HG02678 (cell line): ENCODE data around the gene IFNLR1.

Experiments
- ATAC-seq: cut with Tn5 transposase; IDR thresholded peaks from one replicate; pipeline ENCODE4 v1.9.1; 2021; ENCODE audit warnings: mild to moderate bottlenecking, moderate library complexity; ENCODE audit not compliant: unreplicated experiment

The IFNLR1 gene

DNA sequence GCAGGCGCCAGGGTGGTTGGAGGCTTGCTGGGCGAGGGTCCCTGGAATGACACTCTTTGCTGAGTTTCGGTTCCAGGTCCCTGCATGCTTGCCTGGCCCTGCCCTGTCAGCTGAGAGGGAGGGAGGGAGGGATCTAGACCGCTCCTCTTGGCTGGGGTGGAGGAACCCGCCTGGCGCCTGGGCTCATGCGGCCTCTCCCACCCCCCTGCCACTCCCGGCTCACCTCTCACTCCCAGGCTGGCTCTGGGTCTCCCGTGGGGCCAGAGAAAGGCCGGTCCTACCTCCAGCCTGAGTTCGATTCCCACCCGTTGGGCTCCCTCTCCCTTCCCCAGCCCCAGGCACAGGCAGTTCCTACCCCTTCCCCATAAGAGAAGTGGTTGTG lies 19.0 kb upstream of the IFNLR1 start:
- no peak for ATAC-seq

DNA sequence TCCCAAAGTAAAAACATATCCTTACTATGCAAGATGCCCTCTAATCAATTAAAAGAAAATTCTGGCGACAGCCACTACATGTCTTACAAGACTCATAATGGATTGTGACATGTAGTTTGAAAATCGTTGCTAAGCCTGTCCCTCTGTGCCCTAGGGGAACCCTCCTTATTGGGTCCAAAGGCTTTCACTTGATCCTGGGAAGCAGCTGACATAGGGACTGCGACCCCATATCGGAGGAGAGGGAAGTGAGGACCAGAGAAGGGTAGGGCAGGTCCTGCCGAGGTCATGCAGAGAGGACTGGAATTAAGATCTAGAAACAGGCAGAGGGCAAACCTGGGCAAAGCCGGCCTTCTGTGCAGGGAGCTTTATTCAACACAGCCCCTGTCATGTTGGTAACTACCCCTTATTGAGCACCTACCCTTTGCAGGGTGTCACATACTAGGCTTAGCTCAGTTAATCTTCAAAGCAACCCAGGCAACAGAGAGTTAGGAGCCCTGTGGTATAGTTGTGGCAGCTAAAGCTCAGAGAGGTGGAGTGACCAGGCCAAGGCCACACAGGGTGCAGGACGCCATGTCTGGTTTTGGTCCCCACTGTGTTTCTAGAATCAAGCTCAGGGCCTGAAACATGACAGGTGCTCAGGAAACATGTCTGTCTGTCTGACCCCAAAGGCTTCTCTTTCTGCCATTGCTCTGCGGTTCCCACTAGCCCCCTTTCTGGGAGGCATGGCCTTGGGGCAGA lies 18.4 kb upstream of the IFNLR1 start:
- no peak for ATAC-seq

DNA sequence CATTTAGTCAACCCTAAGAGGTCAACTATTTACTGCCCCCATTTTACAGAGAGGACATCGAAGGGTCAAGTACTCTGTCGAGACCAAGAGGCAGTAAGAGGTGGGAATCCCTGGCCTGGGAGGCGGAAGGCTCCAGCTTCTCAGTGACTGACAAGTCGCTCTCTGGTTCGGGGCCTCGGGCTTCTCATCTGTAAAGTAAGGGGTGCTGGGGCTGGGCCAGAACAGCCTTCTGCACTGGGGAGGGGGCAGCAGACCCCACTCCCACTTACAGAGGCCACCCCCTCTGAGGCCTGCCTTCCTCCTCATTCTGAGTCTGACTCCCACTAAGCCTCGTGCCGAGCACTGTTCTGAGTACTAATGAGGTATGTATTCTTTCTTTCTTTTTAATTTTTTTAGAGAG lies 17.0 kb upstream of the IFNLR1 start:
- ATAC-seq = no peak

DNA sequence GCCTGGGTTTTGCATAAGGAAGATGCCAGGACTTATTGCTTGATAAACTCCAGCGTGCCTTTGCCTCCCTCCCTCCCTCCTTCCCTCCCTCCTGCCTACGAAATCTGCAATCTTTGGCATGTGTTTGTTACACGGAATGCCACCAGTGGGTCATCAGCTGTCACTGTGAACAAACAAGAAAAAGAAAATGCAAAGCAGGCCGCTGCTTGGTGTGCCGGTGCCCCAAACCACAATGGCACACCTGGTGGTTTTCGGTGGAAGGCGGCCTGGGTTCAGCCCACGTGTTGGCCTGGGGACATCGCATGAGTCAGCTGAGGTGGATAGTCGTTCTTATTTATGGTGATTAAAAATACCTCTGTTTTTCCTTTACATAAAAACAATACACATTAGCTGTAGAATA lies 16.3 kb upstream of the IFNLR1 start:
- peak; percentile 82 for ATAC-seq

DNA sequence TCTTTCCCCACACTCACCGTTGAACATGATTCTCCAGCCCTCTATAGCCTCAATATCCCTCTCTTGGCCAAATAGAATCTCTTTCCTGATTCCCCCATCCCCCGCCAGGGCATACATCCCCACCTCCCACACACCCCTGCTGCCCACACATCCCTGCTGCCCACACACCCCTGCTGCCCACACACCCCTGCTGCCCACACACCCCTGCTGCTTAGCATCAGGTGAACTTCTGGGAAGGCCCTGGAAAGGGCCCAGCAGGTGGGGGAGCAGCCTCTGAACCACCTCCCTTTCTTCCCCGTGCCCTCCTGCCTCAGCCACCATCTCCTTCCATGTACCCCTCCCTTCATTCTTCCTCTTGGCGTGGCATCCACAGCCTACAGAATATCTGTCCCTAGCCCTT lies 15.9 kb upstream of the IFNLR1 start:
- no peak for ATAC-seq

DNA sequence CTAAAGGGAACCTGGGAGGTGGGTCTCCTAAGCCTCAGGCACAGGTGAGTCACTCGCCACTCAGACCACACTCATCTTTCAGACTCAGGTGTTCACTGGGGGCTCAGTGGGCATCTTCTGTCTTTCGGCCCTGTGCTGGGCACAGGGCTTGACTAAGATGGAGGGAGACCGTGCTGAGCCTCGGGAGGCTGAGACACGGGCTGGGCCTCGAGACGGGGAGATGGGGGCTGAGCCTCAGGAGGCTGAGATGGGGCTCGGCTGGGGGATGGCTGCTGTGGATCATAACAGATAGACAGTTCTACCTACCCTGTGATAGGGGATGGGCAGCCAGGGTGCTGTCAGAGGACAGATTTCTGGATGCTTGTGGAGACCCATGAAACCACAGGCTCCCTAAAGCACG lies 15.5 kb upstream of the IFNLR1 start:
- no peak for ATAC-seq

DNA sequence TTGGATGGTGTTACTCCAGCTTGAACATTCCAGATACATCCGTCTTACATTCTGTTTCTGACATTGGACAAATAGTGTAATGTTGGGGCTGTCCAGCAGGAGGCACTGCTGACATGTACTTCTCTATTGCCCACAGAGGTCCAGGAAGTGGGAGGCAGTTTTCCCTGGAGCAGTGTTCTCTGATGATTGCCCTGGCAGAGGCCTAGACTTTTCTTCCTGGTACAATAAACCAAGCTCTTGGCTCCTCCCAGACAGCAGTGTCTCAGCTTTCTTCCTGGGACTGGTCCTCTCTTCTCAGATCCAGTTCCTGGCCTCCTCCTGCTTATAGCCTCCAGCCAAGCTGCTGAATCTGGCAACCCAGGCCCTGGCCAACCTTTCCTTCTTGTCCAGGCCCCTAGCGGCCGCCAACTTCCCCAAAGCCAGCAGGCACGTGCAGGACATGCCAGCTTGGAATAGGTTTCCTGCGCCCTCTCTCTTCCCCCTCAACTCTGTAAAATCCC lies 14.9 kb upstream of the IFNLR1 start:
- no peak for ATAC-seq

DNA sequence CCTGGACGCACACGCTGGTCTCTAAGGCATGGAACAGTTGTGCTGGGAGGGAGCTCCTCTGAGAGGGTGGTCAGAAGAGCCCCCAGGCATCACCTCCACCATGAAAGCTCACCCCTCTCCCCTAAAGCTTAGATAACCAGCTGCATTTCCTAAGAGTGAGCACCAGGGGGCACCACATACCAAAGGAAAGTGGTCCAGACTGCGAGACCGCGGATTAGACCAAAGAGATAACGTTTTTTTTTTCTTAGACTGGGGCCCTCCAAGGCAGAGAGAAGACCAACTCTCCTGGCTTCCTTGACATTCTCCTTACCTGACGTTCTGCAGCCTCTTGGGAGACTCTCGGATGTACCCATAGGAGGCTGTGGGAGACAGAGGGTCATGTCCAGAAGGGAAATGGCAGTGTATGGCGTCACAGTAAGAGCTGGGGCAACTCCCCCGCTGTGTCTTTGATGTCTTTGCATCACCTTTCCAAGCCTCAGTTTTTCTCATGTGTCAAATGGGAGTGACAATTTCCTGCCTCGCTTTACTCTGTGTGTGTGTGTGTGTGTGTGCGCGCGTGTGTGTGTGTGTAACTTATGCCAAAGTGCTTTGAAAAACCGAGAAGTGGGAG lies 12.3 kb upstream of the IFNLR1 start:
- ATAC-seq = no peak

DNA sequence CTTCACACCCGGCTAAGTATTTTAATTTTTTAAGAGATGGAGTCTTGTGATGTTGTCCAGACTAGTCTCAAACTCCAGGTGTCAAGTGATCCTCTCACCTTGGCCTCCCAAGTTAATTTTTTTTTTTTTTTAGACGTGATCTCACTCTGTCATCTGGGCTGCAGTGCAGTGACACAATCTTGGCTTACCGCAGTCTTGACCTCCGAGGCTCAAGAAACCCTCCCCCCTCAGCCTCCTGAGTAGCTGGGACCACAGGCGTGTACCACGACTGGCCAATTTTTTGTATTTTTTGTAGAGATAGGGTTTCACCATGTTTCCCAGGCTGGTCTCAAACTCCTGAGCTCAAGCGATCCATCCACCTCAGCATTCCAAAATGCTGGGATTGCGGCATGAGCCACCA lies 11.7 kb upstream of the IFNLR1 start:
- no peak for ATAC-seq

DNA sequence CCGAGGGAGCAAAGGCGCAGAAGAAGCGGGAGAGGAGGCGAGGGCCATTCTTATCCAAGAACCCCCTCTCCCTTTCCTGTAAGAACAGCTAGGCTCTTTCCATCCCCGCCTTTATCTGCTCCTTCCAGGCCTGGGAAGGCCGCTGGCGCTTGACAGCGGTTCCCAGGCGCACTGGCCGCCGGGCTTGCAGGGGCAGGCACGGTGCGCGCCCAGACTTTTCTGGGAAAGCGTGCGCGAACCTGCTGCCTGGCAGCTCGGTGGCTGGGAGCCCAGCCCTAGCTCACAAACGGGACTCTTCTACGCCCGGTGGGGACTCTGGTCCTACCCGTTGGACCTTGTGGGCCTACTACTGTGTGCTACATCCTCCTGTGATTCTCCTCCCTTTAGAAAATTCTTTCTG lies 8.8 kb upstream of the IFNLR1 start:
- ATAC-seq = no peak

DNA sequence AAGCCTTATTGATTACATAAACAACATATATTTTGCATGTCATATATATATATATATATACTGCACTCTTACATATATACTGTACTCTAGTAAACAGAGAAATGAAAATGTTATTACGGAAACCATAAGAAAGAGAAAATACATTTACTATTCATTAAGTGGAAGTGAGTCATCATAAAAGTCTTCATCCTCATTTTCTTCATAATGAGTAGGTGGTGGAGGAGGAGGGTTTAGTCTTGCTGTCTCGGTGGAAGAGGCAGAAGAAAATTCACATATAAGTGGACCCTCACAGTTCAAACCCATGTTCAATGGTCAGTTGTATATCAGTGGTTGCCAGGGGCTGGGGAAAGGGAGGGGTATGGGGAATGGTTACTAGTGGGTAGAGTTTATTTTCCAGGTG lies 8.0 kb upstream of the IFNLR1 start:
- no peak for ATAC-seq

DNA sequence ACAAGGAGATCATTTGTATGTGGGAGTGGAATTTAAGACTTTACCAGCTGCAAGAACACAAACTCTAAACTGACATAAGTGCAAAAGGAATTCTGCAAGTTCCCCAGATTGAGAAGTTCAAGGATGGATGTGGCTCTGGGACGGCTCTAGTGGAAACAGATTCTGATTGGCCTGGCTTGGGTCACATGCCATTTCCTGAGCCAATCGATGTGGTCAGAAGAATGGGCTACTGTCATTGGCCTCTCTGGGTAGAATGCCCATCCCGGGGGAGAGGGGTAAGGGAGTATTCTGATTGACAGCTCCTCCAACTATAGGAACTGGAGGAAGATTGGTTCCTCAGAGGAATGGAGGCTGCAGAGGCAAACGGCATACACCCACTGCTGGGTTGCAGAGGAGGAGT lies 6.0 kb upstream of the IFNLR1 start:
- no peak for ATAC-seq

DNA sequence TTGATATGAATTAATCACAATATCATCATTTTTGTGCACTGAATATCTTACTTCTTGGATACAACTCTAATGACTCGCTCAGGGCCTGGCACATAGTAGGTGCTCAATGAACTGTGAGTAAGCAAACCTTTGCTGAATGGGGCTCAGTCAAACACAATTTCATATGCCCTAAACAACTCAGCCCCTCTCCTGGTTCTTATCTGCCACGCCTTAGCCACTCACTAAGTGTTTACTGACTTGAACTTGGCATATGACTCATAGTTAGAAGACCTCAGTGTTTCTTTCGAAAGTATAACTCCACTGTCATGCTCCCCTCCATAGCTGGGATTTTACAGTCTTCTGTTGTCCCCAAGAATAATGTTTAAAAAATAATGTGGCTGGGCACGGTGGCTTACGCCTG lies 4.8 kb upstream of the IFNLR1 start:
- ATAC-seq = no peak

DNA sequence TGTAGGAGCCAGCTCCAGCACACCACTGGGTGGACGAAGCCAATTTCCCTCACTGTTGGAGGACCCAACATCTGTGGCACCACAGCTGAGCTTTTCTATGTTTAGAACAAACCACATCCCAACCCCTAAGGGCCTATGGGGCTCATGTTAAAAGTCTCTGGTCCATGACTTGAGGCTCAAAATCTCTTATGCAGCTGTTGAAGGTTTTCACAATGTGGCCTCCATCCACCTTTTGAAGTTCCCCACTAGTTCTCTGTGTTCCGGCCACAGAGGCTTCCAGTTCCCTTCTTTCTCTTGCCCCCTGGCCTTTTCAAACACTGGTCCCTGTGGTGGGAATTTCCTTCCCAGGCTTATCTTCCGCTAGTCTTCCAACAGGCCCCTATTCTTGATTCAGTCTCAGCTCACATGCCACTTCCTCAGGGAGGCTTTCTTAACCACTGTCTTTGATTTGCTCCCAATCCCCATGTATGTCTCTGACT lies 3.9 kb upstream of the IFNLR1 start:
- peak; percentile 49 for ATAC-seq

DNA sequence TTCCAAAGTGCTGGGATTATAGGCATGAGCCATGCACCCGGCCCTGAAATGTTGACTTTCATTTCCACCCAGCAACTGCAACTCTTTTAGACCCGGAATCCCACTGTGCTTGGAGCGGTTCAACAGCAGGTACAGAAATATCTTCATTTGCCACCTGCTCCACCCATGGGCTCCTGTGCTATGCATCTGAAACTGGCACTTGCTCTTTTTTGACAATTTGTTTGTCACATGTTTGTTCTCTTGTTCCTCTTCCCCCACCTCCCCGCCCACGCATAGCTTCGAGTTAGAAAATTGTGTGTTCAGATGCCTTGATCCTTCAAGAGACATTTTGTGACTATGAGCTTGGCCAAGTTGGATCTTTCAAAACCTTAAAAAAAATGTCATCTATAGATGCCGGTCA lies 2.4 kb upstream of the IFNLR1 start:
- ATAC-seq = peak; percentile 35

DNA sequence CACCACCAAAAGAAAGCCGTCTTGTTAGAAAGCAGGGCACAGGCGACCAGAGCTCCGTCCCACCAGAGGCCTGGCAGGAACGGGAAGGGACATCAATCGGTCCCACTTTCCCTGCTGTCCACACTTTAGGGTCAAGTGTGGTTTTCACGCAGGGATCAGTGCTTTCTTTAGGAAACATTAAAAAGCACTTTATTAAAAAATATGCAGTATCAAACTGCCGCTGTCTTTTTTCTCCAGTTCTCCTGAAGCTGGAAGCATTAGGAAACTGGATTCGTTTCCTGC lies 437 bp downstream of the IFNLR1 start:
- ATAC-seq = no peak

DNA sequence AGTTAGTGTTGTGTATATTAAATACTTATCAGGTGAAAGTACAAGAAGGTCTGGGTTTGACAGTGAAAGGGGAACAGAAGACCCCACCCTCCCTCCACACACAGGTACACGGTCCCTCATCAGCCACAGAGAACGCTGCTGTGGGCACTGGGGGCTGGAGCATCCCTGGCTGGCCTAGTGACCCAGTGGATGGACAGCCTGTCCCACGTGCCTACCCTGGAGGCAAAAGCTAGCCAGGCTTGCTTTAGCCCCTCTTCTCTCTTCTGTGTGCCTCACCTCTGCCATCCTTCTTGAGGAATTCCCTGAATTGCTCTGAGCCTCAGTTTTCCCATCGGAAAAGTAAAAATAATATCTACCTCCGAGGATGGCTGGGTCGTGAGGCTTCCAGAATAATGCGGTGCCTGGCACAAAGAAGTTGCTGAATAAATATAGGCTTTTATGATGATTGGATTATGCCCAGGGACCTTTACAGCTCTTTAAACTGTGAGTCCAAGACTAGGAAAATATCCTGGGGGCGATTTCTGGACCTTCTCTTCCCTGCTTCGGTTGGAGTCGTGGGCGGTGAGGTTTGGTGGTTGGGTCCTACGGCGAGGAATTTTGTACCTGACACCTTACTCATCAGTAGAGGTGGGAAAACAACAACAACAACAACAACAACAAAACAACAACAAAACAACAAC lies 918 bp downstream of the IFNLR1 start:
- no peak for ATAC-seq

DNA sequence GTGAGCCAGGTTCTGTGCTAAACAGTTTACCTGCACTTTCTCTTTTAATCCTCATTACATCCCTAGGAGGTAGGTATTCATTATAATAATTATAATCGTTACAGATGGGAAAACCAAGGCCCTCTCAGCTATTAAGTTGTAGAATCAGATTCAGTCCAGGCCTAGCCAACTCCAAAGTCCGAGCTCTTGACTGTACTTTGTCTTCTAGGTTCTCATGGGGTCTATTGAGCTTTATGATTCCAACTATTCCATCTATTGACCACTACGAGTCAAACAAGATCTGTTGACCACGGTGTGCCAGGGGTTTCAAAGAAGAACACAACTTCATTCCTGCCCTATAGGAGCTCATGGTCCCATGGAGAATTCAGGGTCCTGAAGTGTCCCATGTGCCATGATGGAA lies 2.0 kb downstream of the IFNLR1 start:
- no peak for ATAC-seq

DNA sequence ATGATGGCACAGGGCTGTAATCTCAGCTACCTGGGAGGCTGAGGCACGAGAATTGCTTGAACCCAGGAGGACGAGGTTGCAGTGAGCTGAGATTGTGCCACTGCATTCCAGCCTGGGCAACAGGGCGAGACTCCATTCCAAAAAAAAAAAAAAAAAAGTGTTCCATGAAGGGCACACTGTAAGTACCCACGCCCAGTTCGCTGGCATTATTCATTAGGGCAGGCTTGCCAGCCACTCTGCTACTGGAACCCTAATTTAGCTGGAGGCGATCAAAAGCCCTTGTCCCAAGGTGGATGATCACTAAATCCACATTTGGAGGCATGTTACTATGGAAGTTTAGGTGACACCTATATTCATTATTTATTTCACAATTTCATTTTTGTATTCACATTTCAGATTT lies 5.0 kb downstream of the IFNLR1 start:
- ATAC-seq = no peak

DNA sequence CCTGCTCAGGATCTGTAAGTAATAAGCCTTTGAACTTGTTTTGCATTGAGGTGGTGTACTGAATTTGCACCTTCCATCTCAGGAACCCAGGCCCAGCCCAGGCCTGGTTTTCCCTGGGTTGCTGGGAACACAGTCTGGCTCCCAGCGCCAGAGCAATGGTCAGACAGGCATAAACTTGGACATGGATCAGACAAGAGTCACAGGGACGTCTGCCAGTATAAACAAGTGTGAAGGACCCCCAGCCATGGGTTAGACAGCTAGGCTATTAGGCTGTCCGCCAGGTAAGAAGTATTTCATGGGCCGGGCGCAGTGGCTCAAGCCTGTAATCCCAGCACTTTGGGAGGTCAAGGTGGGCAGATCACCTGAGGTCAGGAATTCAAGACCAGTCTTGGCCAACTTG lies 5.5 kb downstream of the IFNLR1 start:
- no peak for ATAC-seq

DNA sequence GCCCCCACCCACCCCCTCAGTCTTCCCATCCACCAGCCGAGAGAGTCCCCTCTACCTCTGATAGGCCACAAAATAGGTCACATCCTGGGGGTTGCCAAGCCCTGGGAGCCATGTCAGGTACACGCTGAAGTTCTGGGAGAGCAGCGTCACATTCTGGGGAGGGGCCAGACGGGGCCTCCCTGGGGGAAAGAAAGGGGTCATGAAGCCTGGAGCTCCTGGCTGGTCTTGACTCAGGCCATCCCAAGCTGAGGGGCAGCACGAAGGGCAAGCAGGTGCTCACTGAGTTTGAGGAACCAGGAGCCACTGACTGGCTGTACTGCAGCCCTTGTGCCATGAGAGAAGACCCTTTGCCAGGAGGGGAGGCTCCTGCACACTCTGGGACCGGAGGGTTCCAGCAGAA lies 6.4 kb downstream of the IFNLR1 start:
- ATAC-seq = no peak

DNA sequence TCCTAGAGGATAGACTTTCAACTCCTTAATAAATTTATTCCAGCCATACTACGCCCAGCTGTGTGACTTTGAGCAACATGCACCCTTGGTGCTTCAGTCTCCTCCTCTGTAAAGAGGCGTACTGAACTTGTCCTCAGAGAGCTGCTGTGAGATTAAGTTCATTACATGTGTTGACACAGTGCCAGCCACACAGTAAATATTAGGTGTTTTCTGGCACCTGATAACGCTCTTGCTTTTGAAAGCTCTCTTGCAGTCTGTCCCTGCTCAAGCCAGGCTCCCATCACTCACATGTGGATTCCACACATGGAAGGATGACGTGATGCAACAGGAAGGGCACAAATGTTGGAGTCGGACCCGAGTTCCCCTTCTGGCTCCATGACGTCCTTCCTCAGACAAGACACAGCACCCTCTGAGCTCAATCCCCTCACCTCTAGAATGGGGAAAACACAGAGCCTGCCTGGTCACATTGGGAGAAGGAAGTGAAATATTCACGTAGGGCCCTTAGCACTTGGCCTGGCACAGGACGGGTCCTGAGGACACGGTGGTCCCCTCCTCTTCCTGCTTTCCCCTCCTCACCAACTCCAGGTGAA lies 7.7 kb downstream of the IFNLR1 start:
- ATAC-seq = no peak
